ENCODE results near the gene SSX4B.
"Not testable (repeated sequence)": the region's sequence is repeated elsewhere in the genome, so short reads cannot be mapped to it uniquely, and the experiment has no call there.

The SSX4B gene, protein sequence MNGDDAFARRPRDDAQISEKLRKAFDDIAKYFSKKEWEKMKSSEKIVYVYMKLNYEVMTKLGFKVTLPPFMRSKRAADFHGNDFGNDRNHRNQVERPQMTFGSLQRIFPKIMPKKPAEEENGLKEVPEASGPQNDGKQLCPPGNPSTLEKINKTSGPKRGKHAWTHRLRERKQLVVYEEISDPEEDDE

DNA sequence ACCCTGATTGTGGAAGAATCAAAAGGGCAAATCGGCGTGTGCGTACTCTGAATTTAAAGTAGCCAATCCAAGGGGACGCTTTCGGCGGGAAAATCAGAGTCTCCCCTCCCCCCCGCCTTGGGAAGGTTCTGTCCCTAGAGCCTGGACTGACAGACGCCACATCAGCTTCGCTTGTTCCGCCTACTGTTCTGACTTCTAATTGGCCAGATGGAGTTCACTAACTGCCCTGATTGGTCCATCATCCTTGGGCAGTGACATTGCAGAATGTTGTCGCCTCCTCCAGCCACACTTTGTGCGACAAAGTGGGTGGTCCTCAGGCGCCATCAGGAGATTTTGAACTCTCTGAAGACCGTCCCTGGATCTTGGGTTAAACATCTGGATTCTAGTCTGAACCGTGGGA is at the start of gene SSX4B:
TSS of gene SSX4B (minus strand) at position 101 of the 400 bp plus-strand sequence. CDS start 588 bp downstream, outside the sequence.
- not testable (repeated sequence) for DNase-seq (ENCODE audit: low read depth); H3K4me3 ChIP-seq (ENCODE audit: low read depth, low read length)

DNA sequence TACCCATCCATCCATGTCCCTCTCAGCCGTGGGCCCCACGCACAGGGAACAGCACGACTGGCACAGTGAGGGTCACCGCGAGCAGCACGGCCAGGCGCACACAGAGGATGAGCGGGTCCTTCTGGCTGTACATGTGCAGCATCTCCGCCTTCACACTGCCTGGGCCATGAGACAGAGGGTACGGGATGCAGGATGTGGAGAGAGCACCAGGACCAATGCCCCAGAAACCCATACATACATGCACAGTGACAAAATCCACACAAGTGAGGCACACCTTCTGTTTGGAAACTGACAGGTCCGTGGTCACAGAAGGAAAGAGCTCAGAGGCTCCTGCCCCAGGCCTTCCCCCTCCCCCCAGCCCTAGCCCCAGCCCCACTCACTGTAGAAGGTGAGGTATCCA is 48.8 kb upstream of the SSX4B start:
- no peak for DNase-seq (ENCODE audit: low read depth)
- H3K4me3 ChIP-seq (ENCODE audit: low read depth, low read length), result no peak overlapping the region
- TF ChIP-seq, protein P1, sequence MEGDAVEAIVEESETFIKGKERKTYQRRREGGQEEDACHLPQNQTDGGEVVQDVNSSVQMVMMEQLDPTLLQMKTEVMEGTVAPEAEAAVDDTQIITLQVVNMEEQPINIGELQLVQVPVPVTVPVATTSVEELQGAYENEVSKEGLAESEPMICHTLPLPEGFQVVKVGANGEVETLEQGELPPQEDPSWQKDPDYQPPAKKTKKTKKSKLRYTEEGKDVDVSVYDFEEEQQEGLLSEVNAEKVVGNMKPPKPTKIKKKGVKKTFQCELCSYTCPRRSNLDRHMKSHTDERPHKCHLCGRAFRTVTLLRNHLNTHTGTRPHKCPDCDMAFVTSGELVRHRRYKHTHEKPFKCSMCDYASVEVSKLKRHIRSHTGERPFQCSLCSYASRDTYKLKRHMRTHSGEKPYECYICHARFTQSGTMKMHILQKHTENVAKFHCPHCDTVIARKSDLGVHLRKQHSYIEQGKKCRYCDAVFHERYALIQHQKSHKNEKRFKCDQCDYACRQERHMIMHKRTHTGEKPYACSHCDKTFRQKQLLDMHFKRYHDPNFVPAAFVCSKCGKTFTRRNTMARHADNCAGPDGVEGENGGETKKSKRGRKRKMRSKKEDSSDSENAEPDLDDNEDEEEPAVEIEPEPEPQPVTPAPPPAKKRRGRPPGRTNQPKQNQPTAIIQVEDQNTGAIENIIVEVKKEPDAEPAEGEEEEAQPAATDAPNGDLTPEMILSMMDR (IDR thresholded peaks at IDR 0.05; ENCODE audit: low read depth, low read length, missing control alignments), result no peak

DNA sequence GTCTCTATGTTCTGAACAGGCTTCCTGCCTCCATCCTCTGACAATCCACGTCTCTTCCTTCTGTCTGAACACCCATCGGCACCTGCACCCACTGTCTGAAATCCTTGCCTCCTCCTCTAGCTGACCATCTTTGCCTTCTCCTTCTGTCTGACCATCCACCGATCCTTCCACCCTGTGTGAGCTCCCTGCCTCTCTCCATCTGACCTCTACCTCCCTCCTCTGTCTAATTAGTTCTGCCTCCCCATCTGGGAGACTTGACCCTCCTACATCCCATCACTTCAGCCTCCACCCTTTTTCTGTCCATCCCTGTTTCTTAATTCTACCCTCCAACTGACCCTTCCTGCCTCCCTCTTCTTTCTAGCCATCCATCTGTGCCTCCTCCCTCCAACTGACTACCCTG is 48.3 kb upstream of the SSX4B start:
- no peak for DNase-seq (ENCODE audit: low read depth)
- TF ChIP-seq, protein P1 (IDR thresholded peaks at IDR 0.05; ENCODE audit: low read depth, low read length, missing control alignments), result no peak
- H3K4me3 ChIP-seq (ENCODE audit: low read depth, low read length), result no peak overlapping the region

DNA sequence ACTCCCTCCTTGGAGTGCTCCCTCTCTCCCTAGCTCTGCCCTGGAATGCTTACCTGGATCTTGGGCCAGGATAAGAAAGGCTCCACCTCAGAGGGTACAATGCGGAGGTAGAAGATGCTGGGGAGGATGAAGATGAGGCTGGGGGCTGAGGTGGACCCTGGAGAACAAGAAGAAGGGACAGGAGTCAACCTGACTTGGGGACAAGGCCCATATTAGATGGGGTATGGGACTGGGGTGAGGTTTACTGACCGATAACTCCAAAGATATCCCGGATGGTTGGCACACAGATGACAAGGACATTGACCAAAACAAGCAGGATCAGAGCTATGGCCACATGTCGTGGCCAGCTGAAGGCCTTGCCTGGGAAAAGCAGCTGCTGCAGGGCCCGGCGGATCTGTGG is 47.7 kb upstream of the SSX4B start:
- TF ChIP-seq, protein P1 (IDR thresholded peaks at IDR 0.05; ENCODE audit: low read depth, low read length, missing control alignments), result no peak
- no peak overlapping the region for H3K4me3 ChIP-seq (ENCODE audit: low read depth, low read length)
- no peak for DNase-seq (ENCODE audit: low read depth)

DNA sequence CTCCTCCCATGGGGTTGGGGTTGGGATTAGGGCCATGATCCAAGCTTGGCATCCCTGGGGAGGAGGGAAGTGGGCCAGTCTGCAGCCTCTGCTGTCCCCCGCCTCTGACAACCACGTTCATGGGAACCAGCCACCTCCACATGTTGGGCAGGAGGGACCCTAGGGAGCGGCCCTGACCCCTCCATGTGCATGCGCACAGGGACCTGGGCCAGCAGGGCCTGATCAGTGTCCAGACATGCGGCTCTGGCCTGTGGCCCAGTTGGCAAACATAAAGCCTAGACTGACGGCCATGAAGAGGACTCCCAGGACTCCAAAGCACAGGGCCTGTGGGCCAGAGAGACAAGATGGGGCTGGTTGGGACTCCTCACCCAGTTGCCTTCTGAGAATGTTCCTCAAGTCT is 47.0 kb upstream of the SSX4B start:
- no peak for DNase-seq (ENCODE audit: low read depth)
- H3K4me3 ChIP-seq (ENCODE audit: low read depth, low read length), result no peak overlapping the region
- TF ChIP-seq, protein P1 (IDR thresholded peaks at IDR 0.05; ENCODE audit: low read depth, low read length, missing control alignments), result no peak

DNA sequence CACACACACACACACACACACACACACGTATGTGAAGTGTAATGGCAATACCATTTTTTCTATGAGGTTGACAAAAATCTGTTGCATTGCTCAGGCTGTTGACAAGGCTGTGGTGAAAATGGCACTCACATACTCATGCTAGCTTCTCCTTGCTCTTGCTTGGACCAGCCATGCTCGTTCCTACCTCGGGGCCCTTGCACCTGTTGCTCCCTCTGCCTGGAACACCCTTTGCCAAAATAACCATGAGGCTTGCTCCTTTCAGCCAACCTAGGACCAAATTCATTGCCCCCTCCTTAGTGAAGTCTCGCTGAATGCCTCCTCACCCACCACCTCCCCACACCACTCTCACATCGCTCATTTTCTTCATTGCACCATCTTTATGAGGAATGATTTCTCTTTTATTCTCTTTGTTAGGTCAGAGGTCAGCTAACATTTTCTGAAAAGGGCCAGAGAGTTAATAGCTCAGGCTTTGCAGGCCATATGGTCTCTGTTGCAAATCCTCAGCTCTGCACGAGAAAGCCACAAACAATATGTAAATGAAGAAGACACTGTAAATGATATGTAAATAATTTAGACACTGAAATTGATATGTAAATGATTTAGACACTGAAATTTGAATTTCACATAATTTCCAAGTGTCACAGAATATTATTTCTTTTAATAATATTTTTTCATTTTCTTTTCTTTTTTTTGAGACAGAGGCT is 45.0 kb upstream of the SSX4B start:
- no peak for DNase-seq (ENCODE audit: low read depth)
- TF ChIP-seq, protein P1 (IDR thresholded peaks at IDR 0.05; ENCODE audit: low read depth, low read length, missing control alignments), result no peak
- no peak overlapping the region for H3K4me3 ChIP-seq (ENCODE audit: low read depth, low read length)

DNA sequence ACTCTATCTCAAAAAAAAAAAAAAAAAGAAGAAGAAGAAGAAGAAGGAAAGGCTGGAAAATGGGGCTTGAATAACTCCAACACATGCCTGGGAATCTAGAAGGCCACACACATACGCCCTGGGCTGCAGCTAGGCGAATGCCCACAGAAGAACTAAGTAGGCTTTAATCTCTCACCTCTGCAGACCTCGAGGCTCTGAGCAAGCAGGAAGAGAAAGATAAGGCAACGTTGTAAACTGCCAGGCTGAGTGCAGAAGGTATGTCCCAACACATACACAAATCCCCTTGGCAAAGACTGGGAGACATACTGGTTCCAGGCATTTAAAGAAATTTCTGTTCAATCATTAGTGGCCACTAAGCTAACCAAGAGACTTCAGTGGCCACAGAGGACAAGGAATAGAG is 39.9 kb upstream of the SSX4B start:
- TF ChIP-seq, protein P1 (IDR thresholded peaks at IDR 0.05; ENCODE audit: low read depth, low read length, missing control alignments), result no peak

More for the DNA sequence above, 39.9 kb upstream of the SSX4B start:
- no peak for DNase-seq (ENCODE audit: low read depth)
- H3K4me3 ChIP-seq (ENCODE audit: low read depth, low read length), result no peak overlapping the region
